ENCODE data around the gene USP10. TPM values are rescaled to one million over a fixed set of nuclear protein-coding genes. Genes with fewer than 3 reads are reported as not detected.

USP10 gene
- total and polyA plus RNA-seq, 2 donors: 31.7 to 44.7 TPM

DNA sequence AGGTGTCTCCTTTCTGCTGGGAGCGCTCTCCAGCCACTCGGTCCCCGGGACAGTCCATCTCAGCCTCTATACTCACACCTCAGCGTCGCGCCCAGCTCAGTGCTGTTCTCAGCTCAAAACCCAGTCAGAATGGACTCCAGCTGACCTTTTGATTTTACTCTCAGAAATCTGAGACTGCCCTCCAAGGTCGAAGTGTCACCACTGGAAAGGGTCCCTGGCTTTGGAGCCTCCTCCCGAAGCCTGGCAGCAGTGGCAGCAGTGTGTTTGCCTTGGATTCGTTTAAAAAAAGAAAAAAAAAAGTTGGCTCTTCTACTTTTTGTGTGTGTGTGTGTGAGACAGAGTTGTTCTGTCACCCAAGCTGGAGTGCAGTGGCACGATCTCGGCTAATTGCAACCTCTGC, 41.1 kb upstream of the USP10 start:
- H3K9me3 ChIP-seq (ENCODE audit: control insufficient read depth in 2 of 2, insufficient read depth in 1 of 2, low read length in 1 of 2): no peaks in the 10 kb centered on the region
- H3K4me1 ChIP-seq (ENCODE audit: control insufficient read depth in 2 of 2, insufficient read depth in 2 of 2, low read length in 2 of 2): peaks cover 0 to 8% of the 10 kb centered on the region in 2 donors
- no peak overlapping the region for H3K4me3 ChIP-seq (ENCODE audit: low read length in 2 of 2)
- no peak overlapping the region for H3K27ac ChIP-seq (ENCODE audit: low read depth in 1 of 2, low read length in 1 of 2)
- 97% methylated on average over 11 of the region's 11 CpGs for WGBS
- peaks cover 62 to 70% of the 10 kb centered on the region in 2 donors for H3K36me3 ChIP-seq (ENCODE audit: control insufficient read depth in 2 of 2, insufficient read depth in 2 of 2, low read length in 1 of 2)
- H3K27me3 ChIP-seq (ENCODE audit: control insufficient read depth in 2 of 2, insufficient read depth in 1 of 2, low read length in 1 of 2): no peaks in the 10 kb centered on the region
- no peak for DNase-seq (ENCODE audit: low read depth in 6 of 9, low spot score in 9 of 9)

DNA sequence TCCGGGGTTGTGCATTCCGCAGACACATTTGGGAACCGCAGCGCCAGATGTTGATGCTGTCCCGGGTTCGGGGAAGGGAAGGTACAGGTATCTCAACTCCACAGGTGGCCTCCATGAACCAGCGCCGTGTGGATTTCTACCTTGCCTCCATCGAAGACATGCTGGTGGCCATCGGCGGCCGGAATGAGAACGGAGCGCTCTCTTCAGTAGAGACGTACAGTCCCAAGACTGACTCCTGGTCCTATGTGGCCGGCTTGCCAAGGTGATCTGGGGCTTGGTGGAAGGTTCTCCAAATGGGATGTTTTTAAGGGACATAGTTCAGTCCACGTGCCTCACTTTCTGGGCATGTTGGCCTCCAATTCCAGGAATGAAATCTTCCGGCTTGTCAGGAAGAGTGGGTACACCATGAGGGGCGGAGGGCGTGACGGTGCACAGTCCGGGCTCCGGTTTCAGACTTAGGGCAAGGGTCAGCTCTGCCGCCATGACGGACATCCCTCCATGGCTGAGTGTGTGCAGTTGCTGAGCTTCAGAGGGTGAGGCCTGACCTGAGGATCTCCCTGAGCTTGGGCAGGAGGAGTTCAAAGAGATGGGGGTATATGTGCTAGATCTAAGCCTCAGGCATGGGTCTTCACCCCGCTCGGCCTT, 40.0 kb upstream of the USP10 start:
- Histone ChIP-seq H3K27ac (ENCODE audit: low read depth in 1 of 2, low read length in 1 of 2) (no peak overlapping the region), H3K27me3 (ENCODE audit: control insufficient read depth in 2 of 2, insufficient read depth in 1 of 2, low read length in 1 of 2) (no peaks in the 10 kb centered on the region), H3K36me3 (ENCODE audit: control insufficient read depth in 2 of 2, insufficient read depth in 2 of 2, low read length in 1 of 2) (peaks cover 67 to 72% of the 10 kb centered on the region in 2 donors), H3K9me3 (ENCODE audit: control insufficient read depth in 2 of 2, insufficient read depth in 1 of 2, low read length in 1 of 2) (no peaks in the 10 kb centered on the region), H3K4me1 (ENCODE audit: control insufficient read depth in 2 of 2, insufficient read depth in 2 of 2, low read length in 2 of 2) (peaks cover 0 to 8% of the 10 kb centered on the region in 2 donors), H3K4me3 (ENCODE audit: low read length in 2 of 2) (no peak overlapping the region)
- 98% methylated on average over 27 of the region's 27 CpGs for WGBS
- no peak for DNase-seq (ENCODE audit: low read depth in 6 of 9, low spot score in 9 of 9)

DNA sequence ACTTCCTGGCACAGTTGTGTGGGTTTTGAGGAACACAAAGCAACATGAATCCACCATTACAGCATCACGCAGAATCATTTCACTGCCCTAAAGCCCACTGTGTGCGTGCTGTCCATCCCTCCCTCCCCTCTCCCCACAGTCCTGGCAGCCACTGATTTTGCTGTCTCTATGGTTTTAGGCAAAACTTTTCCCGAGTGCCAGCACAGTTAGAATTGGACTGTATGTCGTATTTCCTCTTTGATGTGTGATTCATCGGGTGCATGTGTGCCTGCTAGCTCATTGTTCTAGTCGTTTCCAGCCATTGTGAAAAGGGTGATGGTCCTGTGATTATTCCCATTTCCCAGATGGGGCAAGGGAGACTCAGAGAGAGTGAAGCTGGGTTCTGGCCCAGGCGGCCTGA, 38.8 kb upstream of the USP10 start:
- 97% methylated on average over 7 of the region's 7 CpGs for WGBS
- Histone ChIP-seq H3K27me3 (ENCODE audit: control insufficient read depth in 2 of 2, insufficient read depth in 1 of 2, low read length in 1 of 2) (no peaks in the 10 kb centered on the region), H3K4me1 (ENCODE audit: control insufficient read depth in 2 of 2, insufficient read depth in 2 of 2, low read length in 2 of 2) (peaks cover 0 to 8% of the 10 kb centered on the region in 2 donors), H3K36me3 (ENCODE audit: control insufficient read depth in 2 of 2, insufficient read depth in 2 of 2, low read length in 1 of 2) (peaks cover 66 to 77% of the 10 kb centered on the region in 2 donors), H3K27ac (ENCODE audit: low read depth in 1 of 2, low read length in 1 of 2) (no peak overlapping the region), H3K4me3 (ENCODE audit: low read length in 2 of 2) (no peak overlapping the region), H3K9me3 (ENCODE audit: control insufficient read depth in 2 of 2, insufficient read depth in 1 of 2, low read length in 1 of 2) (no peaks in the 10 kb centered on the region)
- DNase-seq (ENCODE audit: low read depth in 6 of 9, low spot score in 9 of 9): no peak

DNA sequence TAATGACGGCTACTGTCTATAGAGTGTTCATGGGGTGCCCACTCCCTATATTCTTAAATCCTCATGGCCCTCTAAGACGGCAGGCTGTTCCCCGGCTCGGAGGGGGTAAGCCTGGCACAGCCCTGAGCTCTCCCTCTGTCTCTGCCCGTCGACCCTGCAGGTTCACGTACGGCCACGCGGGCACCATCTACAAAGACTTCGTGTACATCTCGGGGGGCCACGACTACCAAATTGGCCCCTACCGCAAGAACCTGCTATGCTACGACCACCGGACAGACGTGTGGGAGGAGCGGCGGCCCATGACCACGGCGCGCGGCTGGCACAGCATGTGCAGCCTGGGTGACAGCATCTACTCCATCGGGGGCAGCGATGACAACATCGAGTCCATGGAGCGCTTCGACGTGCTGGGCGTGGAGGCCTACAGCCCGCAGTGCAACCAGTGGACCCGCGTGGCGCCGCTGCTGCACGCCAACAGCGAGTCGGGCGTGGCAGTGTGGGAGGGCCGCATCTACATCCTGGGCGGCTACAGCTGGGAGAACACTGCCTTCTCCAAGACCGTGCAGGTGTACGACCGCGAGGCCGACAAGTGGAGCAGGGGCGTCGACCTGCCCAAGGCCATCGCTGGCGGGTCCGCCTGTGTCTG, 38.3 kb upstream of the USP10 start:
- H3K27me3 ChIP-seq (ENCODE audit: control insufficient read depth in 2 of 2, insufficient read depth in 1 of 2, low read length in 1 of 2): no peaks in the 10 kb centered on the region
- peaks cover 0 to 3% of the 10 kb centered on the region in 2 donors for H3K4me1 ChIP-seq (ENCODE audit: control insufficient read depth in 2 of 2, insufficient read depth in 2 of 2, low read length in 2 of 2)
- no peak for DNase-seq (ENCODE audit: low read depth in 6 of 9, low spot score in 9 of 9)
- H3K36me3 ChIP-seq (ENCODE audit: control insufficient read depth in 2 of 2, insufficient read depth in 2 of 2, low read length in 1 of 2): peaks cover 66 to 81% of the 10 kb centered on the region in 2 donors
- no peak overlapping the region for H3K4me3 ChIP-seq (ENCODE audit: low read length in 2 of 2)
- H3K27ac ChIP-seq (ENCODE audit: low read depth in 1 of 2, low read length in 1 of 2): no peak overlapping the region
- no peaks in the 10 kb centered on the region for H3K9me3 ChIP-seq (ENCODE audit: control insufficient read depth in 2 of 2, insufficient read depth in 1 of 2, low read length in 1 of 2)
- WGBS: 98% methylated on average over 51 of the region's 51 CpGs

DNA sequence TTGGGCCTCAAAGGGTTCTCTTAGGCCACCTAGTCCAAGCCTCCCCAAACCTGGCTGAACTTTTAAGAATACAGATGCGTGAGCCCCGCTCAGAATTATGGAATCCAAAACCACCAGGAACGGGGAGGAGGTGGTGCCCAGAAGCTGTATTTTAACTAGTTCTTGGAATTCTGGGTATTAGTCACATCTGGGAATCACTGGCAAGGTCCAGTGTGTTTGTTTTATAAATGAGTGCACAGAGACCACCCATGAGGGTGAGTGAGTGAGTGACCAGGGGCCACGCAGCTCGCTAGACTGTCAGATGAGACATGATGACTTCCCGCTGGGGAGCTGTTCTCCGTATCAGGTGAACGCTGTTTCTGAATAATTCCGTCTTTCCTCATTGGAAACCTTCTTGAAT, 37.3 kb upstream of the USP10 start:
- Histone ChIP-seq H3K27ac (ENCODE audit: low read depth in 1 of 2, low read length in 1 of 2) (no peak overlapping the region), H3K27me3 (ENCODE audit: control insufficient read depth in 2 of 2, insufficient read depth in 1 of 2, low read length in 1 of 2) (no peaks in the 10 kb centered on the region), H3K4me1 (ENCODE audit: control insufficient read depth in 2 of 2, insufficient read depth in 2 of 2, low read length in 2 of 2) (no peaks in the 10 kb centered on the region), H3K9me3 (ENCODE audit: control insufficient read depth in 2 of 2, insufficient read depth in 1 of 2, low read length in 1 of 2) (no peaks in the 10 kb centered on the region), H3K4me3 (ENCODE audit: low read length in 2 of 2) (no peak overlapping the region), H3K36me3 (ENCODE audit: control insufficient read depth in 2 of 2, insufficient read depth in 2 of 2, low read length in 1 of 2) (peaks cover 57 to 72% of the 10 kb centered on the region in 2 donors)
- 97% methylated on average over 9 of the region's 9 CpGs for WGBS
- DNase-seq (ENCODE audit: low read depth in 6 of 9, low spot score in 9 of 9): no peak

DNA sequence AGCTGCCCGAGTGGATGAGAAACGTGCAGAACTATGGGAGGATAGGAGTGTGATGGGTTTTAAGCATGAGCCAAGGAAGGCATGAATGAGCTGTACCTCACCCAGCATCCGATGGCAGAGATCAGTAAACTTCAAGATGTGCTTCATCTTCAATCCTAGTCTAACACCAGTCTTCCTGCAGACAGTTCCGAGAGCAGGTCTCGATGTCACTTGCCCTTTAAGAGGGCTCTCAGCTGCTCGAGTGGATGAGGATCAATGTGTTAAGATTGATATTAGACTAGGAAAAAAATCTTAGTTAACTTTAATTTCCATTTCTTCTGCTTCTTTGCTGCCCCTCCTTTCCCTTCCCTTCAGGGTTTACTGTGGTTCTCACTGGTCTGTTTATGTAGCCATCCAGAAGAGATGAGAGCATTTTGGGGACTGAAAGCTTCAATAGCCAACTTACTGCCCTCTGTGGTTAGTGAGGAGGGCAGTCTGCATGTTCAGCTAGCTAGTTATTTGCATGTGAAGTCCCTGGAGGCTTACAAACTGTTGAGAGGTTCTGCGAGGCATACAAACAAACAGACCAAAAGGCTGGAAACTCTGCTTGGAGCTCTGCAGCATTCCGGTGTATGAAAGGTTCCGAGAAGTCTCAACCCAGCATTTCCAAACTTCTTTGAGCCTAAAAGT, 36.2 kb upstream of the USP10 start:
- no peaks in the 10 kb centered on the region for H3K27me3 ChIP-seq (ENCODE audit: control insufficient read depth in 2 of 2, insufficient read depth in 1 of 2, low read length in 1 of 2)
- no peak overlapping the region for H3K27ac ChIP-seq (ENCODE audit: low read depth in 1 of 2, low read length in 1 of 2)
- H3K9me3 ChIP-seq (ENCODE audit: control insufficient read depth in 2 of 2, insufficient read depth in 1 of 2, low read length in 1 of 2): no peaks in the 10 kb centered on the region
- H3K4me1 ChIP-seq (ENCODE audit: control insufficient read depth in 2 of 2, insufficient read depth in 2 of 2, low read length in 2 of 2): no peaks in the 10 kb centered on the region
- WGBS: 96% methylated on average over 9 of the region's 9 CpGs
- DNase-seq (ENCODE audit: low read depth in 6 of 9, low spot score in 9 of 9): no peak
- H3K4me3 ChIP-seq (ENCODE audit: low read length in 2 of 2): no peak overlapping the region
- peaks cover 46 to 61% of the 10 kb centered on the region in 2 donors for H3K36me3 ChIP-seq (ENCODE audit: control insufficient read depth in 2 of 2, insufficient read depth in 2 of 2, low read length in 1 of 2)

DNA sequence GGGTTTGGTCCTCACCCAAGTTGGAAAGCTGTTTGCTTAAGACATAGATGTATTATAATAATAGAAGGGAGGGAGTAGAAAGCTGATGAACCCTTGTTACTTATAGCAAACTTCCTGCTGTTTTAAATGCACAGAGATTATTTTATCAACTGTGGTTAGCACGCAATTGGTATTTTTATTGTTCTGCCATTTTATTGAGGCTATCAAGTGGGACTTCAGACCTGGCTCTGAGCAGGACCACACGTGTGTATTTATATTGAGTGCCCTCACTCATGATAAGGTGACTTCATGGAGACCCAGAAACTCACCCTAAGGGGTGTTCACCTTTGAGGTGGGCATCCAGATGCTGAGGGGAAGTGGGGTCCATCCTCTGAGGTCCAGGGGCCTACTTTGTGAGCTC, 34.4 kb upstream of the USP10 start:
- H3K4me1 ChIP-seq (ENCODE audit: control insufficient read depth in 2 of 2, insufficient read depth in 2 of 2, low read length in 2 of 2): no peaks in the 10 kb centered on the region
- no peaks in the 10 kb centered on the region for H3K27me3 ChIP-seq (ENCODE audit: control insufficient read depth in 2 of 2, insufficient read depth in 1 of 2, low read length in 1 of 2)
- H3K27ac ChIP-seq (ENCODE audit: low read depth in 1 of 2, low read length in 1 of 2): no peak overlapping the region
- 96% methylated on average over 2 of the region's 2 CpGs for WGBS
- H3K4me3 ChIP-seq (ENCODE audit: low read length in 2 of 2): no peak overlapping the region
- no peaks in the 10 kb centered on the region for H3K9me3 ChIP-seq (ENCODE audit: control insufficient read depth in 2 of 2, insufficient read depth in 1 of 2, low read length in 1 of 2)
- H3K36me3 ChIP-seq (ENCODE audit: control insufficient read depth in 2 of 2, insufficient read depth in 2 of 2, low read length in 1 of 2): peaks cover 29 to 48% of the 10 kb centered on the region in 2 donors
- no peak for DNase-seq (ENCODE audit: low read depth in 6 of 9, low spot score in 9 of 9)

DNA sequence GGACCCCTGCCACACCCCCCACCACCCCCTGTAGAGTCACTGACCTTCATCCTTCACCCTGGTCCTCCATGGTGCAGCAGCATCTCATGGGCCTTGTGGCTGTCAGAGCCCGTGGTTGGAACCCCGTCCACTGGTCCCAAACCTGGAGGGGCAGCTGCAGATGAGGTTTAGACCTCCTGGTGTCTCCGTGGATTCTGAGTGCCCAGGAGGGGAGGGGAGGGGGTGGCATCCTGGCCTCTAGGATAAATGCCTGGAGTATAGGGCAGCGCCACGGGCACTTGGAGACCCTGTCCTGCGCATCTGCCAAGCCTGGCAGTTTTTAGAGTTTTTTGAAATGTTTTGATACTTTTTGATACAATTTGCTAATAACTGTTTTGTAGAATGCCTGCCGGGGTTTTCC, 34.0 kb upstream of the USP10 start:
- no peaks in the 10 kb centered on the region for H3K27me3 ChIP-seq (ENCODE audit: control insufficient read depth in 2 of 2, insufficient read depth in 1 of 2, low read length in 1 of 2)
- no peaks in the 10 kb centered on the region for H3K9me3 ChIP-seq (ENCODE audit: control insufficient read depth in 2 of 2, insufficient read depth in 1 of 2, low read length in 1 of 2)
- H3K36me3 ChIP-seq (ENCODE audit: control insufficient read depth in 2 of 2, insufficient read depth in 2 of 2, low read length in 1 of 2): peaks cover 28 to 47% of the 10 kb centered on the region in 2 donors
- H3K4me3 ChIP-seq (ENCODE audit: low read length in 2 of 2): no peak overlapping the region
- DNase-seq (ENCODE audit: low read depth in 6 of 9, low spot score in 9 of 9): no peak
- H3K27ac ChIP-seq (ENCODE audit: low read depth in 1 of 2, low read length in 1 of 2): no peak overlapping the region
- WGBS: 90% methylated on average over 7 of the region's 7 CpGs
- H3K4me1 ChIP-seq (ENCODE audit: control insufficient read depth in 2 of 2, insufficient read depth in 2 of 2, low read length in 2 of 2): no peaks in the 10 kb centered on the region

DNA sequence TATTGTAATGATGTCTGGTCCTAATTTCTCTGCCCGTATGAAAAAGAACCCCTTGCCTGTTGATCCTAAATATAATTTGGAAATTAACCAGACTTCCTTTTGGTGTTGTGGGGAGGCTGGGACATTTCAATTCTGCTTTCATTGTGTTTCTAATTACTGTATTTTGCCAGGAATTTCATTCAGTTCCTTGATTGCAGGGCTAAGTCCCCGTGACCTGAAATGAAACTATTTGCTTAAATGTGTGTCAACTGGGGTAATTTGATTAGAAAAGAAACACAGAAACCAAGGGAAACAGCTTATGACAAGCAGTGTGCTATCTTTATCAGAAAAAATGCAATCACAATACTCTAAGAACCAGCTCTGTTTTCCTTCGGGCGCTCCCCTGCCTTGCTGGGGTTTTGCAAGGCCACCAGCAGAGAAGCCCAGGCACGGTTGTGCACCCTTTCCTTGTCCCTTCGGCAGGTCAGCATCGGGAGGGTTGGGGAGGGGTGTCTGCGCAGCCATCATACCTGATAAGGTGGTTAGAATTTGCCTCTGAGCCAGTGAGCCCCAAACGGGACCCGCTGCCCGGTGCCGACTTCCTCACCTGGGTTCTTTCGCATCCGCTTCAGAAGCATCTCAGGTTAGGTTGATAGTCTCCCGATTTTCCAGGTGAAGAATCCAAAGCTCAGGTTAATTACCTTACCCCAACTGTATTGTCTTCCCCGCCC, 32.0 kb upstream of the USP10 start:
- DNase-seq (ENCODE audit: low read depth in 6 of 9, low spot score in 9 of 9): no peak
- WGBS: 97% methylated on average over 16 of the region's 16 CpGs
- Histone ChIP-seq H3K4me1 (ENCODE audit: control insufficient read depth in 2 of 2, insufficient read depth in 2 of 2, low read length in 2 of 2) (no peaks in the 10 kb centered on the region), H3K27ac (ENCODE audit: low read depth in 1 of 2, low read length in 1 of 2) (no peak overlapping the region), H3K36me3 (ENCODE audit: control insufficient read depth in 2 of 2, insufficient read depth in 2 of 2, low read length in 1 of 2) (peaks cover 12 to 32% of the 10 kb centered on the region in 2 donors), H3K27me3 (ENCODE audit: control insufficient read depth in 2 of 2, insufficient read depth in 1 of 2, low read length in 1 of 2) (no peaks in the 10 kb centered on the region), H3K9me3 (ENCODE audit: control insufficient read depth in 2 of 2, insufficient read depth in 1 of 2, low read length in 1 of 2) (no peaks in the 10 kb centered on the region), H3K4me3 (ENCODE audit: low read length in 2 of 2) (no peak overlapping the region)
